ENCODE measurements around the gene CERCAM.
"Not testable (repeated sequence)": the region's sequence is repeated elsewhere in the genome, so short reads cannot be mapped to it uniquely, and the experiment has no call there.

The CERCAM gene

GRCh38 chr9:128393970-128394369, 26.7 kb upstream of the CERCAM start:
- no peak for DNase-seq

GRCh38 chr9:128394379-128395168, 26.1 kb upstream of the CERCAM start:
- DNase-seq, result no peak

- no peak for DNase-seq
Measured at GRCh38 chr9:128396970-128397613, 23.6 kb upstream of the CERCAM start.

- no peak for DNase-seq
Measured at GRCh38 chr9:128397831-128398230, 22.8 kb upstream of the CERCAM start.

- no peak for DNase-seq
Measured at GRCh38 chr9:128399861-128400260, 20.8 kb upstream of the CERCAM start.

- no peak for DNase-seq
Measured at GRCh38 chr9:128404560-128404959, 16.1 kb upstream of the CERCAM start.

- DNase-seq, result no peak
Measured at GRCh38 chr9:128405077-128405779, 15.4 kb upstream of the CERCAM start.

- no peak for DNase-seq
Measured at GRCh38 chr9:128405780-128406171, 14.9 kb upstream of the CERCAM start.

- no peak for DNase-seq
Measured at GRCh38 chr9:128406848-128407391, 13.7 kb upstream of the CERCAM start.

- no peak for DNase-seq
Measured at GRCh38 chr9:128408963-128409431, 11.7 kb upstream of the CERCAM start.

GRCh38 chr9:128409450-128409849, 11.2 kb upstream of the CERCAM start:
- DNase-seq, result no peak

- no peak for DNase-seq
Measured at GRCh38 chr9:128409978-128410377, 10.7 kb upstream of the CERCAM start.

- no peak for DNase-seq
Measured at GRCh38 chr9:128411364-128412119, 9.1 kb upstream of the CERCAM start.

- DNase-seq, result peak in 3 of 4 experiments; percentile 9 to 50 (median 16)
Measured at GRCh38 chr9:128412120-128412790, 8.4 kb upstream of the CERCAM start.

GRCh38 chr9:128413728-128414127, 6.9 kb upstream of the CERCAM start:
- DNase-seq, result not testable (repeated sequence)

GRCh38 chr9:128414461-128414860, 6.2 kb upstream of the CERCAM start:
- DNase-seq, result no peak

GRCh38 chr9:128415281-128415680, 5.4 kb upstream of the CERCAM start:
- DNase-seq, result no peak

- no peak for DNase-seq
Measured at GRCh38 chr9:128416014-128416413, 4.6 kb upstream of the CERCAM start.

- DNase-seq, result no peak
Measured at GRCh38 chr9:128416432-128417019, 4.1 kb upstream of the CERCAM start.

- DNase-seq, result no peak
Measured at GRCh38 chr9:128419061-128419925, 1.4 kb upstream of the CERCAM start.

Data from activated naive CD4-positive, alpha-beta T cell (primary cell).